Stimulated activated CD8-positive, alpha-beta memory T cell treated with anti-CD3 and anti-CD28 coated beads, Interleukin-4, amount 100 ng/mL, for 24 hours (primary cell): ENCODE measurements around the gene NEK1.
"Not testable (repeated sequence)": the region's sequence is repeated elsewhere in the genome, so short reads cannot be mapped to it uniquely, and the experiment has no call there.

Source experiments
- DNase-seq: peaks from one replicate; pipeline ENCODE4 v3.0.0-alpha.2; 2020; ENCODE audit warnings: low read depth

NEK1 gene

GRCh38 chr4:169626331-169627282, 14.2 kb upstream of the NEK1 start:
- DNase-seq, result no peak

- no peak for DNase-seq
These were observed 13.5 kb upstream of the NEK1 start for GRCh38 chr4:169625886-169626285.

GRCh38 chr4:169624012-169624411, 11.6 kb upstream of the NEK1 start:
- DNase-seq, result not testable (repeated sequence)

- no peak for DNase-seq
These were observed 10.2 kb upstream of the NEK1 start for GRCh38 chr4:169622566-169622965.

- DNase-seq, result no peak
These were observed 9.5 kb upstream of the NEK1 start for GRCh38 chr4:169621731-169622492.

- no peak for DNase-seq
These were observed 8.5 kb upstream of the NEK1 start for GRCh38 chr4:169620880-169621248.

GRCh38 chr4:169619958-169620879, 7.8 kb upstream of the NEK1 start, which contains the start of gene CLCN3:
Gene CLCN3, plus strand, starts transcription at chr4:169620578. Its CDS starts 15,351 bp downstream, at chr4:169635929.
- DNase-seq, result peak; percentile 91

GRCh38 chr4:169619518-169619957, 7.2 kb upstream of the NEK1 start:
- no peak for DNase-seq

GRCh38 chr4:169618986-169619385, 6.6 kb upstream of the NEK1 start:
- DNase-seq, result no peak

- DNase-seq, result no peak
These were observed 5.9 kb upstream of the NEK1 start for GRCh38 chr4:169618286-169618685.

- no peak for DNase-seq
These were observed 4.9 kb upstream of the NEK1 start for GRCh38 chr4:169617306-169617705.

GRCh38 chr4:169616846-169617245, 4.5 kb upstream of the NEK1 start:
- DNase-seq, result no peak

GRCh38 chr4:169615467-169616106, 3.2 kb upstream of the NEK1 start:
- no peak for DNase-seq

GRCh38 chr4:169612871-169613859, 782 bp upstream of the NEK1 start:
- DNase-seq, result peak; percentile 52

GRCh38 chr4:169611157-169611556, 1.2 kb downstream of the NEK1 start:
- DNase-seq, result no peak

- no peak for DNase-seq
These were observed 7.5 kb downstream of the NEK1 start for GRCh38 chr4:169604903-169605331.

- DNase-seq, result no peak
These were observed 8.1 kb downstream of the NEK1 start for GRCh38 chr4:169604131-169604900.

- DNase-seq, result no peak
These were observed 9.1 kb downstream of the NEK1 start for GRCh38 chr4:169603312-169603711.
